Stimulated activated memory B cell treated with anti-CD40 and anti-IgM and Interleukin-4, amounts not matched to agents 10 μg/mL and 1 μg/mL and 100 μg/mL, for 72 hours (primary cell): ENCODE measurements around the gene SLC39A8.
"Not testable (repeated sequence)": the region's sequence is repeated elsewhere in the genome, so short reads cannot be mapped to it uniquely, and the experiment has no call there.

Experiments used
- ATAC-seq: fragments of 150-1000 bp; cut with Tn5 transposase; 2 replicates; pipeline ENCODE4 v1.10.0; 2021
- H3K27ac Mint-ChIP-seq: one replicate; pipeline ENCODE4 v1.8.0; 2022; ENCODE audit warnings: mild to moderate bottlenecking, mixed read lengths
- H3K27me3 Mint-ChIP-seq: one replicate; pipeline ENCODE4 v1.8.0; 2022; ENCODE audit warnings: mixed read lengths
- H3K36me3 Mint-ChIP-seq: one replicate; pipeline ENCODE4 v1.8.0; 2022; ENCODE audit warnings: mixed read lengths
- H3K4me1 Mint-ChIP-seq: one replicate; pipeline ENCODE4 v1.8.0; 2022; ENCODE audit warnings: mixed read lengths
- H3K4me3 Mint-ChIP-seq: one replicate; pipeline ENCODE4 v1.8.0; 2022; ENCODE audit warnings: mild to moderate bottlenecking, moderate library complexity, mixed read lengths
- H3K9me3 Mint-ChIP-seq: one replicate; pipeline ENCODE4 v1.8.0; 2022; ENCODE audit warnings: mixed read lengths

The SLC39A8 gene

DNA sequence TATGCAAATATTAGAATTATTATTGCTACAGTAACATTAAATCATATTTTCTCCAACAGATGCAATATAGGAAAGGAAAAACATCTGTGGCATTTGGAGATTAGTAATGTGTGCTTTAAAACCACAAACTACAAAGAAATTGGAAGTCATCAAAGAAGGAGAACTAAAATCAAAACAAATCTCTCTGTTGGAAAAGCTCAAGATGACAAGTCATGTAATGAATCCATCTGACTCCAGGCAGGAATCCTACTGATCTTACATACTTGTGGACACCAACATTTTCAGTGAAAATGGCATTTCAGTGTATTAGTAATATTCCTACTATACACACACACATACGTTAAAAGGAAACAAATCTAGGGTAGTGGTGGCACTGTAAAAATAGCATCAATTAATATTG is 98.2 kb downstream of the SLC39A8 start:
- H3K27ac Mint-ChIP-seq = no peak overlapping the region
- ATAC-seq = no peak
- H3K4me3 Mint-ChIP-seq = no peak overlapping the region
- no peaks in the 10 kb centered on the region for H3K36me3 Mint-ChIP-seq
- peaks cover 6% of the 10 kb centered on the region for H3K9me3 Mint-ChIP-seq
- no peaks in the 10 kb centered on the region for H3K27me3 Mint-ChIP-seq
- no peaks in the 10 kb centered on the region for H3K4me1 Mint-ChIP-seq

DNA sequence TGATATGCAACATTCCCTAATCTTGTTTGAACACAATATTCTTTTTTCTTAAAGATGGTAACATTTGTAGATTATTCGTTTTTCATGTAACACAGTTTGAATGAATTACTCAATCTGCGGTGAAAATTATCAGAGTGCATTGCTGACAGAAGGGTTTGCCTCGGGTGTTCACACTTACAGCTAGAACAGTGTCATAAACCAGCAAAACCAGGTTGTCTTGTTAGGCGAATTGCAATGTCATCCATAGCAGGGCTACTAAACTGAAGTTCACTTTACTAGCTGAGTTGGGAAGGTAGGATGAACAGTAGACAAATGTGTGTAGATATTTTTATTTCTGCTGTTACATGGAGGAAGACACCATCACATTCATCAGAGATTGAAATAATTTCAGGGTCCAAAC is 98.9 kb downstream of the SLC39A8 start:
- peaks cover 6% of the 10 kb centered on the region for H3K9me3 Mint-ChIP-seq
- ATAC-seq = no peak
- no peaks in the 10 kb centered on the region for H3K27me3 Mint-ChIP-seq
- no peaks in the 10 kb centered on the region for H3K4me1 Mint-ChIP-seq
- H3K4me3 Mint-ChIP-seq = no peak overlapping the region
- H3K27ac Mint-ChIP-seq = no peak overlapping the region
- H3K36me3 Mint-ChIP-seq = no peaks in the 10 kb centered on the region

DNA sequence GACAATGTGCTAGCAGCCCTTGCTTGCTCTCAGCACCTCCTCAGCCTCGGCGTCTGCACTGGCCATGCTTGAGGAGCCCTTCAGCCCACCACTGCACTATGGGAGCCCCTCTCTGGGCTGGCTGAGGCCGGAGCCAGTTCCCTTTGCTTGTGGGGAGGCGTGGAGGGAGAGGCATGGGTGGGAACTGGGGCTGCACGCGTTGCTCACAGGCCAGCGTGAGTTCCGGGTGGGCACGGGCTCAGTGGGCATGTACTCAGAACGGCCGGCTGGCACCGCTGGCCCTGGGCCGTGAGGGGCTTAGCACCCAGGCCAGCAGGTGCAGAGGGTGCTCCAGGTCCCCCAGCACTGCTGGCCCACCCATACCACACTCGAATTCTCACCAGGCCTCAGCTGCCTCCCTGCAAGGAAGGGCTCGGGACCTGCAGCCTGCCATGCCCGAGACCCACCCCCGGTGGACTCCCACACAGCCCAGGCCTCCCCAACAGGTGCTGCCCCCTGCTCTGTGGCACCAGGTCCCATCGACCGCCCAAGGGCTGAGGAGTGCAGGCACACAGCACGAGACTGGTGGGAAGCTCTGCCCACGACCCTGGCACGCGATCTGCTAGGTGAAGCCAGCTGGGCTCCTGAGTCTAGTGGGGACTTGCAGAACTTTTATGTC is 100.3 kb downstream of the SLC39A8 start:
- Mint-ChIP-seq H3K9me3 (peaks cover 6% of the 10 kb centered on the region), H3K4me1 (no peaks in the 10 kb centered on the region), H3K27ac (no peak overlapping the region), H3K36me3 (no peaks in the 10 kb centered on the region), H3K27me3 (no peaks in the 10 kb centered on the region), H3K4me3 (no peak overlapping the region)
- ATAC-seq = peak; percentile 39

DNA sequence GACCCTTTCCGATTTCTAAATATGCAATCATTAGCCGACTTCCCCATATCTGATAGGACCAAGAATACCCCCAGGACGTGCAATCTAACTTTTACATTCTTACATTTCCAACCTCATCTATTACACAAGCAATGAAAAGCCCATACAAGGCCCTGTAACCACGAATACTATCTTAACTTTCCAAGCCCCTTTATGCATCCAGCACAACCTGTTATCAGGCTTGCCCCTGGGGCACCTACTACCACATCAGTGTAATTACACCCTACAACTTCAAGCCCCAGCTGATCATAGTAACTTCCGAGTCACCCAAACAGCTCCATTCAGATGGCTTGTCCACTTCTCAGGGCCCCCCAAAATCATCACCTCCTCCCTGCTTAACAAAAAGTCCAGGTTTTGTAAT is 102.0 kb downstream of the SLC39A8 start:
- not testable (repeated sequence) for H3K4me3 Mint-ChIP-seq, H3K27me3 Mint-ChIP-seq, H3K9me3 Mint-ChIP-seq, H3K4me1 Mint-ChIP-seq, ATAC-seq, H3K27ac Mint-ChIP-seq, H3K36me3 Mint-ChIP-seq

DNA sequence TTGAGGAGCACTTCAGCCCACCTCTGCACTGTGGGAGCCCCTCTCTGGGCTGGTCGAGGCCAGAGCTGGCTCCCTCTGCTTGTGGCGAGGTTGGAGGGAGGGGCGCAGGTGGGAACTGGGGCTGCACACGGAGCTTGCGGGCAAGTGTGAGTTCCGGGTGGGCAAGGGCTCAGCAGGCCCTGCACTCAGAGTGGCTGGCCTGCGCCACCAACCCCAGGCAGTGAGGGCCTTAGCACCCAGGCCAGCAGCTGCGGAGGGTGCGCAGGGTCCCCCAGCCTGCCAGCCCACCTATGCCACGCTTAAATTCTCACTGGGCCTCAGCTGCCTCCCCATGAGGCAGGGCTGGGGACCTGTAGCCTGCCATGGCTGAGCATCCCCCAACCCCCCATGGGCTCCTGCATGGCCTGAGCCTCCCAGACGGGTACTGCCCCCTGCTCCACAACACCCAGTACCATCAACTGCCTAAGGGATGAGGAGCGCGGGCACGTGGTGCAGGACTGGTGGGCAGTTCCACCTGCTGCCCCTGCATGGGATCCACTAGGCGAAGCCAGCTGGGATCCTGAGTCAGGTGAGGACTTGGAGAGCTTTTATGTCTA is 110.9 kb downstream of the SLC39A8 start:
- H3K9me3 Mint-ChIP-seq = no peaks in the 10 kb centered on the region
- no peaks in the 10 kb centered on the region for H3K4me1 Mint-ChIP-seq
- no peak overlapping the region for H3K4me3 Mint-ChIP-seq
- H3K27ac Mint-ChIP-seq = no peak overlapping the region
- no peaks in the 10 kb centered on the region for H3K27me3 Mint-ChIP-seq
- ATAC-seq = peak; percentile 53
- H3K36me3 Mint-ChIP-seq = no peaks in the 10 kb centered on the region

DNA sequence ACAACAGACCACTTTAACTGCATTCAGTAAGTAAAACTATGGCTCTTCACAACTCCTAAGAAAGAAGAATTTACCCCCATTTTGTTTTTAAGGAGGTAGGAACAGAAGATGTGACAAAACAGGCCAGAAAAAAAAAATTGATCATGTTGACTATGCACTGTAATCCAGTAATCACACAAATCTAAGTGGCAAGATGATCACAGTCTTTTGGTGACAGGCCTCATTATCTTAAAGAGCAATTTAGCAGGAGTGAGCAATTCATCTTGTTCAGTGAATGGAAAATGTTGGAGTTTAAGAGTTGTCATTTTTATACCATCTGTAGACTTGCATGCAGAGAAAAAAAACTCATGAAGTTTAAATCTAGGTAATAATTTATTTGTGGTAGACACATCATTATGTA is 115.1 kb downstream of the SLC39A8 start:
- Mint-ChIP-seq H3K4me3 (no peak overlapping the region), H3K9me3 (no peaks in the 10 kb centered on the region), H3K4me1 (no peaks in the 10 kb centered on the region), H3K27ac (no peak overlapping the region), H3K36me3 (no peaks in the 10 kb centered on the region), H3K27me3 (no peaks in the 10 kb centered on the region)
- no peak for ATAC-seq

DNA sequence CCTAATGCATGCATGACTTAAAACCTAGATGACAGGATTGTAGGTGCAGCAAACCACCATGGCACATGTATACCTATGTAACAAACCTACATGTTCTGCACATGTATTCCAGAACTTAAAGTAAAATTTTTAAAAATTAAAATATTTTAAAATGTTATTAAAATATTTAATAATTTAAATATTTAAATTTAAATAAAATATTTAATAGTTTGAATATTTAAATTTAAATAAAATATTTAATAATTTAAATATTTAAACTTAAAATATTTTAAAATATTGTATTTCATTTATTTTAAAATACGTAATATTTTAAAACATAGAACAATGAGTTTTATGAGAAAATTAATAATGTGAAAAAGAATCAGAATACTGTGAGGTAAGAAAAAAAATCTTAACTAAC is 117.9 kb downstream of the SLC39A8 start:
- H3K9me3 Mint-ChIP-seq = no peaks in the 10 kb centered on the region
- ATAC-seq = no peak
- H3K27me3 Mint-ChIP-seq = no peaks in the 10 kb centered on the region
- H3K27ac Mint-ChIP-seq = no peak overlapping the region
- H3K36me3 Mint-ChIP-seq = no peaks in the 10 kb centered on the region
- no peaks in the 10 kb centered on the region for H3K4me1 Mint-ChIP-seq
- H3K4me3 Mint-ChIP-seq = no peak overlapping the region

DNA sequence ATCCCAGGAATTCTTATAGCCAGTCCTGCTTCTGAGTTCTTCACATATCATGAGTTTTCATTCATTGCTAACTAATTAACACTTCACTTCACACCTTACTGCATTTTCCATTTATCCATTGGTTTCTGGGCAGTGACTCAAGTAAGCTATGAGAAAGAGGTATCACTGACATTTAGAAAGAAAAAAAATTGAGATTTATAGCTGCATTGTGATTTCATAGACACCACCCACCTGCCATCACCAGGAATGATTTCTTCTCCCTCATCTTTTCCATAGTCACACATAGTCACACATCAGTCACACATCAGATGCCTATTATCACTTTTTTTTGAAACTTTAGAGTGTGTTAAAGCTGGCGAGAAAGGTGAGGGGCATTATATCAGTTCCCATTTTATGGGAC is 121.8 kb downstream of the SLC39A8 start:
- H3K4me1 Mint-ChIP-seq = no peaks in the 10 kb centered on the region
- ATAC-seq = no peak
- H3K4me3 Mint-ChIP-seq = no peak overlapping the region
- H3K27ac Mint-ChIP-seq = no peak overlapping the region
- no peaks in the 10 kb centered on the region for H3K36me3 Mint-ChIP-seq
- H3K27me3 Mint-ChIP-seq = peaks cover 12% of the 10 kb centered on the region
- H3K9me3 Mint-ChIP-seq = no peaks in the 10 kb centered on the region

DNA sequence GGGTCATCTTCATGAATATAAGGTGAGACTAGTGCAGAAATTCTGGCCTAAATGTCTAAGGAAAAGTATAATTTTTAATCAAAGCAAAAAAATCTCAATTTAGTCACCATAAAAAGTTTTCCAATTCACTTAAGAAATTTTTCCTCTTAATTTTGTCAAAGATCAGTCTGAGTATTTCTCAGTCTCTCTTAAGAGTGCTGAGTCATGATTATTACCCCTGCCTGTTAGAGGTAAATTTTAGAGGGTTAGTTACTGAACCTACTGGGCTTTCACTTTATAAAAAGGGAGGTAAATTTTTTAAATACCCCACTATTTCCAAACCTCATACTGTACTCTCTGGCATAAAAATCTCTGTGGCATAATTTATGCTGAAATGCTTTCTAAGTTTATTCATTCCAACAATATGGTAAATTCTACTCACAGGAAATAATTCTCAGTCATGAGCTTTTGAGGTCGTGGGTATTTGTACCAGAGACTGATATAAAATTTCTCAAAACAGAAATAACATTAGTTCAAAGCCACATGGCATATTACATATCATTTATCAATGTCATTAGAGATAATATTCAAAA is 122.4 kb downstream of the SLC39A8 start:
- ATAC-seq = no peak
- H3K4me1 Mint-ChIP-seq = no peaks in the 10 kb centered on the region
- H3K27me3 Mint-ChIP-seq = peaks cover 12% of the 10 kb centered on the region

DNA sequence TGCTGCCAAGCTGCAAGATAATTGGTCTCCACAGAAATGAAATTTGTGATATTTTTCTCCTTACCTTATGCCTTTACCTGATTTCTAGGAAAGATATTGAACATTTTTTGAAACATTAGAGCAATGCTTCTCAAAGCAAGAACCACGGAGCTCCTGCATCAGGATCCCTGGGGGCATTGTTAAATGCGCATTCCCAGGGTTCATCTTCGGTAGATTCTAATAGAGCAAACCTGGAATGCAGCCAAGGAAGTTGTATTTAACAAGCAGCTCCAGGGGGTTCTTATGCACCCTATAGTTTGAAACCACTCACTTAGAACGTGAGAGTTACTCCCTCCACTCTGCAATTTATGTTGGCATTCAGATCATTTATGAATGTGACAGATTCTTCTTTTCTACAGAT is 126.2 kb downstream of the SLC39A8 start:
- H3K9me3 Mint-ChIP-seq = no peaks in the 10 kb centered on the region
- H3K36me3 Mint-ChIP-seq = no peaks in the 10 kb centered on the region
- no peak overlapping the region for H3K4me3 Mint-ChIP-seq
- H3K27me3 Mint-ChIP-seq = peaks cover 48% of the 10 kb centered on the region
- no peak for ATAC-seq
- no peak overlapping the region for H3K27ac Mint-ChIP-seq
- H3K4me1 Mint-ChIP-seq = no peaks in the 10 kb centered on the region

More for the DNA sequence above, 122.4 kb downstream of the SLC39A8 start:
- no peak overlapping the region for H3K4me3 Mint-ChIP-seq
- H3K9me3 Mint-ChIP-seq = no peaks in the 10 kb centered on the region
- no peak overlapping the region for H3K27ac Mint-ChIP-seq
- H3K36me3 Mint-ChIP-seq = no peaks in the 10 kb centered on the region

DNA sequence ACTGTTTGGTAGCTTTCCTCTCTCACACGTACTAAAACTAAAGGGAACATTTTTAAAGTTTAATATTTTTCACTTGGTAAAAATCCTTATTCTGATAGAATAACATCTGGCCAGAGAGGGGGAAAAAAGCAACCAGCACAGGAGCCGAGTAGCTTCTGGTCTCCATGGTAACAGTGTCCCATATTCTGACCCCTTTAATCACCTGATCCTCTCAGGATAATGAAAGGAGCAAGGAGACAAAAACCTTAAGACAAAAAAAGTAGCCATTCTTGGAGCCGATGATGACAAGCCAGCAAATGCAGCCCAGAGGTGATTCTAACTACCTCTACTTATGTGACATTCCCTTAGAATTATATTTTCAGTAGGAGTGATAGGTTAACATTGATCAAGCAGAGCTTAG is 126.6 kb downstream of the SLC39A8 start:
- no peak overlapping the region for H3K27ac Mint-ChIP-seq
- no peak for ATAC-seq
- H3K9me3 Mint-ChIP-seq = no peaks in the 10 kb centered on the region
- peaks cover 49% of the 10 kb centered on the region for H3K27me3 Mint-ChIP-seq
- no peaks in the 10 kb centered on the region for H3K4me1 Mint-ChIP-seq
- no peak overlapping the region for H3K4me3 Mint-ChIP-seq
- no peaks in the 10 kb centered on the region for H3K36me3 Mint-ChIP-seq

DNA sequence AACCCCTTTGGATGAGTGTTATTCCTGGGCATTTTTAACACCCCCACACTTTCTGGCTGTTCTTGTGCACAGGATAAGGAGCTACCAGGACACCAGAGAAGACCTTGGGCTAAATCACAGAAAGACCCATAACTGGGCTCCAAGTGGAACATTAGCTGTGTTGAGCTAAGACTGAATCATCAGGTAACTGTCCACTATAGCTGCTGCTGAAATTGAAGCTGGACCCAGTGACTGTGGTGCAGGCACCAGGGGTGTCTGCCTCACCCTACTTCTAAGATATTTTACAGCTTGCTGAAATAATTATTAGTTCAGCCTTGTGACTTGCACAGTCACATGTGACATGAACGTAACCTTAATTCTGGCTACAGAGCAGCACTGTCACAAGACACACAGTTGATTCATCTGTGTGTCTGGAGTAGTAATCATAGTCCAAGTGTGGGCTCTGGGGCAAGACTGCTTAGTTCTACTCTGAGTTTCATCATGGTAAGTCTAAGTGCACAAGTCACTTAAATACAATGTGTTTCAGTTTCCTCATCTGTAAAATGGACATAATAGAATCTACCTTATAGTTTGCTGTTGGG is 127.4 kb downstream of the SLC39A8 start:
- Mint-ChIP-seq H3K27me3 (peaks cover 49% of the 10 kb centered on the region), H3K36me3 (no peaks in the 10 kb centered on the region), H3K9me3 (no peaks in the 10 kb centered on the region), H3K27ac (no peak overlapping the region), H3K4me1 (no peaks in the 10 kb centered on the region), H3K4me3 (no peak overlapping the region)
- ATAC-seq = no peak

DNA sequence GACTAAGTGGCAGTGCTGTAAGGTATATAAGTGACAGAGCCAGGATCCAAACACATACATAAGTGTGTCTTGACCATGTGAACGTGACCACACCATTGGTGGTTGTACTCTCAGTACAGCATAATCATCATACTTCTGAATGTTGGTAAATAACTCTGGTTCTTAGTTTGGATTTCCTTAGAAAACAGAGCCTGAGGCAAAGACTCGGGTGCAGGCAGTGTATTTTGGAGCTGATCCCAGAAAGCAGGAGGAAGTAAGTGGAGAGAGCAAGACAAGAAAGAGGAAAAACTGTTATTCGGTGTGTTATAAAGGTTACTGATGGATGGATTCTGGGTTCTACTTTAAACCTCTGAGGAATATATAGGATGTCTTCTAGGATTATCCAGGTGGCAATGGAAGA is 127.9 kb downstream of the SLC39A8 start:
- no peak overlapping the region for H3K4me3 Mint-ChIP-seq
- H3K36me3 Mint-ChIP-seq = no peaks in the 10 kb centered on the region
- H3K4me1 Mint-ChIP-seq = no peaks in the 10 kb centered on the region
- no peak overlapping the region for H3K27ac Mint-ChIP-seq
- peaks cover 49% of the 10 kb centered on the region for H3K27me3 Mint-ChIP-seq
- no peak for ATAC-seq
- no peaks in the 10 kb centered on the region for H3K9me3 Mint-ChIP-seq

DNA sequence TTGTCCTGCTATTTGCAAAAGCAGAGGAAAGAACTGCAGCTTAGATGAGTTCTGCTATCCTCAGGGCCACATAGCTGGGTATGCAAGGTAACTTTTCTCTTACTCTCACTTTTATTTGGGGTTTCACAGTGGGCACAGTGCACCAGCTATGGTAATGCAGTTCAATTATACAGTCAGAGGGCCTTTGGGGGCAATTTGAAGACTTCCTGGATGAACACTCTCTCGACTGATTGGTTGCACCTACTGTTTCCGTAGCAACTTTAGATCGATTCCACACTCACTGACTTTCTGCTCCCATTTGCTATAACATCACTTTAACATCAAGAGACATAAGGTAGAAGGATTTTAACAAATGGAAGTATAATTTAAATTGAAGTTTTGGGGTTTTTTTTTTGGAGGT is 128.6 kb downstream of the SLC39A8 start:
- no peak overlapping the region for H3K27ac Mint-ChIP-seq
- H3K4me1 Mint-ChIP-seq = no peaks in the 10 kb centered on the region

DNA sequence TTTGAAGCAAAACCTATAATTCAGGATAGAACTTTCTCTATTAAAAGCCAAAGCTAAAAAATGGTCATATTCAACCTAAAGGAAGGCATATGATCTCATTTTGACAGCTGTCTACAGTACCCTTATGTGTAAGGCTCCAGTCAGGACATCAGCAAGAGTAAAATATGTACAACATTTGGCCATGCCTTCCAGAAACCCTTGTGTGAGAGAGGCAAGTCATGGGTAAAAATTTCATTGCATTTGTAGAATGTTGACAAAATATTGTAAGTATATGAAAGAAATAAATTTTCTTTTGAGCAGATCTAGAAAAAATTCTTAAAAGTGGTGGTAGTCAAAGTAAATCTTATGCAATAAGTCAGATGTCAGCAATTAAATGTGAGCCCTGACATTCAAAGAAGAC is 132.3 kb downstream of the SLC39A8 start:
- H3K9me3 Mint-ChIP-seq = no peaks in the 10 kb centered on the region
- H3K27ac Mint-ChIP-seq = no peak overlapping the region
- no peak for ATAC-seq
- no peak overlapping the region for H3K4me3 Mint-ChIP-seq
- peaks cover 37% of the 10 kb centered on the region for H3K27me3 Mint-ChIP-seq
- no peaks in the 10 kb centered on the region for H3K36me3 Mint-ChIP-seq
- no peaks in the 10 kb centered on the region for H3K4me1 Mint-ChIP-seq

More for the DNA sequence above, 128.6 kb downstream of the SLC39A8 start:
- Mint-ChIP-seq H3K4me3 (no peak overlapping the region), H3K9me3 (no peaks in the 10 kb centered on the region), H3K36me3 (no peaks in the 10 kb centered on the region), H3K27me3 (peaks cover 49% of the 10 kb centered on the region)
- no peak for ATAC-seq
